Keratinocyte (primary cell): Measurements from ENCODE around the gene OR7D2. TPM values are rescaled to one million over a fixed set of nuclear protein-coding genes. Genes with fewer than 3 reads are reported as not detected.

ENCODE experiments used
- DNase-seq: peaks from one replicate; pipeline ENCODE4 v3.0.0-alpha.2; 2011; ENCODE audit warnings: low read depth, missing footprints, low spot score
- FAIRE-seq: peaks from 2 replicates; lab custom pipeline; 2011; peaks lifted over from hg19 to GRCh38; lab: Jason Lieb, UNC
- H2AFZ ChIP-seq: 2 replicates; pipeline ENCODE4 v1.6.0; 2012; ENCODE audit warnings: low read length, control low read depth, inconsistent platforms; ENCODE audit not compliant: control insufficient read depth
- H3K27ac ChIP-seq: 2 replicates; pipeline ENCODE4 v1.5.1; 2011; ENCODE audit warnings: low read length; ENCODE audit not compliant: control insufficient read depth, insufficient read depth
- H3K27me3 ChIP-seq: 3 replicates; pipeline ENCODE4 v1.6.0; 2011; ENCODE audit warnings: low read length; ENCODE audit not compliant: control insufficient read depth, insufficient read depth; ENCODE audit errors: extremely low read depth
- H3K36me3 ChIP-seq, 2 experiments: 2 replicates in 1 of 2; 3 replicates in 1 of 2; pipeline ENCODE4 v1.5.1; 2011; ENCODE audit warnings: low read length in 2 of 2, mild to moderate bottlenecking in 1 of 2; ENCODE audit not compliant: control insufficient read depth in 2 of 2, insufficient read depth in 2 of 2; ENCODE audit errors: extremely low read depth in 1 of 2
- H3K4me1 ChIP-seq: 3 replicates; pipeline ENCODE4 v1.5.1; 2011; ENCODE audit warnings: low read length; ENCODE audit not compliant: control insufficient read depth, insufficient read depth; ENCODE audit errors: extremely low read depth
- H3K4me2 ChIP-seq: 3 replicates; pipeline ENCODE4 v1.6.0; 2011; ENCODE audit warnings: low read depth, low read length; ENCODE audit not compliant: control insufficient read depth, insufficient read depth; ENCODE audit errors: extremely low read depth
- H3K4me3 ChIP-seq, 3 experiments: fragments of 200-600 bp in 1 of 3; sonication (generic) in 1 of 3; 2 replicates in 2 of 3; 3 replicates in 1 of 3; pipeline ENCODE4 v1.5.1; 2011 to 2016; ENCODE audit warnings: low read length in 3 of 3, mild to moderate bottlenecking in 3 of 3, control low read depth in 2 of 3, inconsistent platforms in 1 of 3, low read depth in 1 of 3, mixed read lengths in 1 of 3, mixed run types in 1 of 3, moderate library complexity in 1 of 3; ENCODE audit not compliant: control insufficient read depth in 2 of 3, insufficient read depth in 2 of 3; ENCODE audit errors: extremely low read depth in 1 of 3
- H3K79me2 ChIP-seq: 2 replicates; pipeline ENCODE4 v1.6.0; 2012; ENCODE audit warnings: low read length; ENCODE audit not compliant: control insufficient read depth, insufficient read depth
- H3K9ac ChIP-seq: 3 replicates; pipeline ENCODE4 v1.6.0; 2011; ENCODE audit warnings: low read length; ENCODE audit not compliant: control insufficient read depth, insufficient read depth; ENCODE audit errors: extremely low read depth
- H3K9me1 ChIP-seq: 3 replicates; pipeline ENCODE4 v1.6.0; 2011; ENCODE audit warnings: low read length; ENCODE audit not compliant: control insufficient read depth, insufficient read depth; ENCODE audit errors: extremely low read depth
- H3K9me3 ChIP-seq: 2 replicates; pipeline ENCODE4 v1.5.1; 2012; ENCODE audit warnings: low read depth, low read length; ENCODE audit not compliant: control insufficient read depth
- H4K20me1 ChIP-seq: 3 replicates; pipeline ENCODE4 v1.6.0; 2011; ENCODE audit warnings: low read length; ENCODE audit not compliant: control insufficient read depth, insufficient read depth; ENCODE audit errors: extremely low read depth
- EZH2 ChIP-seq: IDR thresholded peaks from one replicate; pipeline ENCODE4 v1.6.1; 2012; ENCODE audit warnings: inconsistent platforms, mild to moderate bottlenecking, low read length, moderate library complexity
- dilution Hi-C: fragments of 300-500 bp; cut with MboI; formaldehyde crosslinking; loops from one replicate; pipeline ENCODE4 v1.7.0; 2020; ENCODE audit warnings: low sequenced_read_pairs; ENCODE audit not compliant: extremely low pct_ligation_motif_present
- polyA plus RNA-seq, 5 experiments: library from polyadenylated mRNA; depleted of rRNA in 3 of 5; stranded (reverse) in 3 of 5; stranded (forward) in 1 of 5; unstranded in 1 of 5; fragments of >200 nt; gene quantifications; 1 replicate in 1 of 5; 2 replicates in 3 of 5; 3 replicates in 1 of 5; pipeline versions ENCODE4 v1.2.1 to v1.2.3, GENCODE V29; 2011 to 2012; ENCODE audit warnings: missing spikeins in 2 of 5, low read depth in 1 of 5, low replicate concordance in 1 of 5
- TF ChIP-seq, protein P1 (sequence below), 3 experiments: IDR thresholded peaks in 1 of 3; conservative IDR thresholded peaks in 1 of 3; optimal IDR thresholded peaks in 1 of 3; 2 replicates in 2 of 3; 3 replicates in 1 of 3; pipeline versions ENCODE3 to v1.5.1; 2011; ENCODE audit warnings: low read length in 3 of 3, mild to moderate bottlenecking in 3 of 3, moderate library complexity in 2 of 3, control low read depth in 1 of 3, inconsistent platforms in 1 of 3; ENCODE audit not compliant: insufficient read depth in 2 of 3; ENCODE audit errors: extremely low read depth in 1 of 3

The OR7D2 gene
- polyA plus RNA-seq, 1 donor (not counting 4 experiments of a cell fraction or from before 2014, with no cell fraction given) = 0.03 TPM

DNA sequence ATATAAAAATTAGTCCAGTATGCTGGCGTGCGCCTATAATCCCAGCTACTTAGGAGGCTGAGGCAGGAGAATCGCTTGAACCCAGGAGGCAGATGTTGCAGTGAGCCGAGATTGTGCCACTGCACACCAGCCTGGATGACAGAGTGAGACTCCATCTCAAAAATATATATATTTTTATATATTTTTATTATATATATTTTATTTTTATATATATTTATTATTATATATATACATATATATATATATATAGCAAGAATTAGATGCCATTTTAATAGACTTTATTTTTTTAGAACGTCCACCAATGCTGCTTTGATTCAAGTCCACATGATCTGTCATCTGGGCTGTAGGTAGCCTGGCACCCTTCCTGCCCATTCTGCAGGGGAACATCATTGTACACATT, 3.5 kb upstream of the OR7D2 start:
- dilution Hi-C loops = no loop called here
- no peak for DNase-seq
- H3K9ac ChIP-seq = no peak overlapping the region
- no peak overlapping the region for H3K27ac ChIP-seq
- H3K9me1 ChIP-seq = no peaks in the 10 kb centered on the region
- TF ChIP-seq EZH2 = no peak
- TF ChIP-seq, protein P1, sequence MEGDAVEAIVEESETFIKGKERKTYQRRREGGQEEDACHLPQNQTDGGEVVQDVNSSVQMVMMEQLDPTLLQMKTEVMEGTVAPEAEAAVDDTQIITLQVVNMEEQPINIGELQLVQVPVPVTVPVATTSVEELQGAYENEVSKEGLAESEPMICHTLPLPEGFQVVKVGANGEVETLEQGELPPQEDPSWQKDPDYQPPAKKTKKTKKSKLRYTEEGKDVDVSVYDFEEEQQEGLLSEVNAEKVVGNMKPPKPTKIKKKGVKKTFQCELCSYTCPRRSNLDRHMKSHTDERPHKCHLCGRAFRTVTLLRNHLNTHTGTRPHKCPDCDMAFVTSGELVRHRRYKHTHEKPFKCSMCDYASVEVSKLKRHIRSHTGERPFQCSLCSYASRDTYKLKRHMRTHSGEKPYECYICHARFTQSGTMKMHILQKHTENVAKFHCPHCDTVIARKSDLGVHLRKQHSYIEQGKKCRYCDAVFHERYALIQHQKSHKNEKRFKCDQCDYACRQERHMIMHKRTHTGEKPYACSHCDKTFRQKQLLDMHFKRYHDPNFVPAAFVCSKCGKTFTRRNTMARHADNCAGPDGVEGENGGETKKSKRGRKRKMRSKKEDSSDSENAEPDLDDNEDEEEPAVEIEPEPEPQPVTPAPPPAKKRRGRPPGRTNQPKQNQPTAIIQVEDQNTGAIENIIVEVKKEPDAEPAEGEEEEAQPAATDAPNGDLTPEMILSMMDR (optimal IDR thresholded peaks at IDR 0.05 in 1 of 3, IDR thresholded peaks at IDR 0.05 in 1 of 3, conservative IDR thresholded peaks at IDR 0.05 in 1 of 3; ENCODE audit: extremely low read depth in 1 of 3, insufficient read depth in 2 of 3, low read length in 3 of 3) = no peak
- no peak for FAIRE-seq
- no peaks in the 10 kb centered on the region for H3K4me1 ChIP-seq
- no peak overlapping the region for H3K4me2 ChIP-seq
- H3K36me3 ChIP-seq = no peaks in the 10 kb centered on the region
- H2AFZ ChIP-seq = no peak overlapping the region
- H3K79me2 ChIP-seq = no peaks in the 10 kb centered on the region
- no peaks in the 10 kb centered on the region for H3K27me3 ChIP-seq
- H3K4me3 ChIP-seq = no peak overlapping the region
- no peaks in the 10 kb centered on the region for H3K9me3 ChIP-seq
- H4K20me1 ChIP-seq = no peaks in the 10 kb centered on the region

DNA sequence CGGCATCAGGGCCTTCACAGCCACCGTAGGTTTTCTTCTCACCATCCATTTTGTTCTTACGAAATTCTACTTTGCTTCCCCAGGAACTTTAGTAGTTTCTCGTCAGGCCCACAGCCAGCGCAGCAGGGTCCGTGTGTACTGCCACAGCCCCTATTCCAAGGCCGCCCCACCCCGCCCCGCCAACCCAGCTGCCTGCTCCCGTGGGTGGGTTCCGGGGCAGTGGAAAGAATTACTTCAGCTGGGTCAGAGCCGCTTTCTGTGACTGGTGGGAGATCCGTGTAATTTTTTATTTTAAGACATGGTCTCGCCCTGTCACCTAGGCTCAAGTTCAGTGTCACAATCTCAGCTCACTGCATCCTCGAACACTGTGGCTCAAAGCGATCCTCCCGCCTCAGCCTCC, 4.2 kb downstream of the OR7D2 start:
- Histone ChIP-seq H3K79me2 (no peaks in the 10 kb centered on the region), H3K4me1 (no peaks in the 10 kb centered on the region), H4K20me1 (no peaks in the 10 kb centered on the region), H3K4me3 (no peak overlapping the region), H3K27ac (no peak overlapping the region), H3K36me3 (no peaks in the 10 kb centered on the region), H3K4me2 (no peak overlapping the region), H3K27me3 (no peaks in the 10 kb centered on the region), H3K9me1 (no peaks in the 10 kb centered on the region), H2AFZ (no peak overlapping the region), H3K9ac (no peak overlapping the region), H3K9me3 (no peaks in the 10 kb centered on the region)
- no peak for FAIRE-seq
- no peak for DNase-seq
- dilution Hi-C loops = no loop called here
- TF ChIP-seq, protein P1 (optimal IDR thresholded peaks at IDR 0.05 in 1 of 3, IDR thresholded peaks at IDR 0.05 in 1 of 3, conservative IDR thresholded peaks at IDR 0.05 in 1 of 3; ENCODE audit: extremely low read depth in 1 of 3, insufficient read depth in 2 of 3, low read length in 3 of 3) = no peak
- no peak for TF ChIP-seq EZH2
